Fibroblast of lung (primary cell): ENCODE results near the gene CCDC50. TPM values are rescaled to one million over a fixed set of nuclear protein-coding genes. Genes with fewer than 3 reads are reported as not detected.

Source experiments
- DNase-seq, 2 donors: peaks; one replicate each; pipeline versions ENCODE4 v3.0.0 to v3.0.0-alpha.2; 2010; ENCODE audit warnings: low read depth in 2 of 2
- H2AFZ ChIP-seq: 2 replicates; pipeline ENCODE4 v1.5.1; 2012; ENCODE audit warnings: low read length, control low read depth, inconsistent platforms
- H3K27ac ChIP-seq: 2 replicates; pipeline ENCODE4 v1.5.1; 2011; ENCODE audit warnings: low read length, control low read depth; ENCODE audit not compliant: insufficient read depth
- H3K27me3 ChIP-seq: 2 replicates; pipeline ENCODE4 v1.5.1; 2011; ENCODE audit warnings: mild to moderate bottlenecking, low read length; ENCODE audit not compliant: control insufficient read depth, insufficient read depth
- H3K36me3 ChIP-seq: 2 replicates; pipeline ENCODE4 v1.5.1; 2011; ENCODE audit warnings: low read length; ENCODE audit not compliant: control insufficient read depth, insufficient read depth
- H3K4me1 ChIP-seq: 2 replicates; pipeline ENCODE4 v1.5.1; 2011; ENCODE audit warnings: low read length; ENCODE audit not compliant: control insufficient read depth, insufficient read depth; ENCODE audit errors: extremely low read depth
- H3K4me2 ChIP-seq: 2 replicates; pipeline ENCODE4 v1.5.1; 2011; ENCODE audit warnings: low read length, control low read depth; ENCODE audit not compliant: insufficient read depth; ENCODE audit errors: extremely low read depth
- H3K4me3 ChIP-seq, 4 experiments: fragments of 200-600 bp in 1 of 4; sonication (generic) in 1 of 4; replicated peaks in 1 of 4; 2 replicates each; pipeline ENCODE4 v1.5.1; 2011 to 2016; ENCODE audit warnings: low read length in 4 of 4, low read depth in 3 of 4, mild to moderate bottlenecking in 3 of 4, control low read depth in 2 of 4, inconsistent platforms in 1 of 4, mixed read lengths in 1 of 4; ENCODE audit not compliant: insufficient read depth in 1 of 4; ENCODE audit errors: control extremely low read depth in 1 of 4
- H3K79me2 ChIP-seq: 2 replicates; pipeline ENCODE4 v1.5.1; 2012; ENCODE audit warnings: mild to moderate bottlenecking, low read length, inconsistent platforms; ENCODE audit not compliant: control insufficient read depth, insufficient read depth
- H3K9ac ChIP-seq: 2 replicates; pipeline ENCODE4 v1.5.1; 2011; ENCODE audit warnings: mild to moderate bottlenecking, low read length, control low read depth; ENCODE audit not compliant: insufficient read depth
- H3K9me3 ChIP-seq: 2 replicates; pipeline ENCODE4 v1.5.1; 2012; ENCODE audit warnings: low read depth, low read length; ENCODE audit not compliant: control insufficient read depth, insufficient read depth
- H4K20me1 ChIP-seq: 2 replicates; pipeline ENCODE4 v1.5.1; 2011; ENCODE audit warnings: low read length; ENCODE audit not compliant: control insufficient read depth, insufficient read depth; ENCODE audit errors: extremely low read depth
- CTCF ChIP-seq, 2 donors: IDR thresholded peaks in 1 of 2; conservative IDR thresholded peaks in 1 of 2; 1 replicate in 1 of 2; 2 replicates in 1 of 2; pipeline ENCODE4 v1.5.1; 2011 to 2012; ENCODE audit warnings: low read length in 2 of 2, control low read depth in 1 of 2, inconsistent platforms in 1 of 2, low read depth in 1 of 2, mild to moderate bottlenecking in 1 of 2
- EZH2 ChIP-seq: IDR thresholded peaks from 2 replicates; pipeline ENCODE4 v1.5.1; 2012; ENCODE audit warnings: low read length, control low read depth, mild to moderate bottlenecking; ENCODE audit errors: missing control alignments
- polyA plus RNA-seq, 2 donors: library from polyadenylated mRNA; depleted of rRNA in 1 of 2; stranded (reverse) in 1 of 2; unstranded in 1 of 2; fragments of >200 nt; gene quantifications; 2 replicates each; pipeline ENCODE4 v1.2.1, GENCODE V29; 2011 to 2012; ENCODE audit warnings: missing spikeins in 1 of 2
- total RNA-seq: library from RNA; depleted of rRNA; stranded (reverse); fragments of >200 nt; gene quantifications from 2 replicates; pipeline ENCODE4 v1.2.1, GENCODE V29; 2014

Gene CCDC50
- total and polyA plus RNA-seq, 2 donors (not counting 1 experiment from before 2014, with no cell fraction given), result 109 to 114 TPM

- Histone ChIP-seq H2AFZ (no peak overlapping the region), H4K20me1 (no peaks in the 10 kb centered on the region), H3K27ac (no peak overlapping the region), H3K27me3 (no peaks in the 10 kb centered on the region), H3K4me2 (no peak overlapping the region), H3K4me3 (no peak overlapping the region), H3K36me3 (no peaks in the 10 kb centered on the region), H3K9ac (no peak overlapping the region), H3K9me3 (no peaks in the 10 kb centered on the region), H3K79me2 (no peaks in the 10 kb centered on the region), H3K4me1 (no peaks in the 10 kb centered on the region)
- DNase-seq, result no peak
- no peak for TF ChIP-seq CTCF (conservative IDR thresholded peaks at IDR 0.05 in 1 of 2, IDR thresholded peaks at IDR 0.05 in 1 of 2; ENCODE audit: low read depth in 1 of 2, low read length in 2 of 2)
- no peak for TF ChIP-seq EZH2
These were observed 30.3 kb upstream of the CCDC50 start for GRCh38 chr3:191298846-191299245.

- no peaks in the 10 kb centered on the region for H3K27me3 ChIP-seq
- H3K4me3 ChIP-seq, result no peak overlapping the region
- H3K9ac ChIP-seq, result no peak overlapping the region
- H3K79me2 ChIP-seq, result no peaks in the 10 kb centered on the region
- no peak for TF ChIP-seq EZH2
- no peak for TF ChIP-seq CTCF (conservative IDR thresholded peaks at IDR 0.05 in 1 of 2, IDR thresholded peaks at IDR 0.05 in 1 of 2; ENCODE audit: low read depth in 1 of 2, low read length in 2 of 2)
- no peaks in the 10 kb centered on the region for H3K4me1 ChIP-seq
- H2AFZ ChIP-seq, result no peak overlapping the region
- no peaks in the 10 kb centered on the region for H3K36me3 ChIP-seq
- no peaks in the 10 kb centered on the region for H4K20me1 ChIP-seq
- no peaks in the 10 kb centered on the region for H3K9me3 ChIP-seq
- H3K27ac ChIP-seq, result no peak overlapping the region
- no peak overlapping the region for H3K4me2 ChIP-seq
- no peak for DNase-seq
These were observed 28.8 kb upstream of the CCDC50 start for GRCh38 chr3:191300422-191300821.

GRCh38 chr3:191301017-191301416 lies 28.2 kb upstream of the CCDC50 start:
- Histone ChIP-seq H3K79me2 (no peaks in the 10 kb centered on the region), H3K27me3 (no peaks in the 10 kb centered on the region), H3K4me2 (no peak overlapping the region), H3K4me3 (no peak overlapping the region), H3K4me1 (no peaks in the 10 kb centered on the region), H3K9ac (no peak overlapping the region), H3K36me3 (no peaks in the 10 kb centered on the region), H2AFZ (no peak overlapping the region), H4K20me1 (no peaks in the 10 kb centered on the region), H3K9me3 (no peaks in the 10 kb centered on the region), H3K27ac (no peak overlapping the region)
- DNase-seq, result no peak
- TF ChIP-seq CTCF (conservative IDR thresholded peaks at IDR 0.05 in 1 of 2, IDR thresholded peaks at IDR 0.05 in 1 of 2; ENCODE audit: low read depth in 1 of 2, low read length in 2 of 2) (no peak), EZH2 (no peak)
